HEK293 (cell line): Measurements from ENCODE around the gene MYL9.

Source experiments
- CTCF ChIA-PET: fragments of 350-600 bp; formaldehyde crosslinking; extraction: SDS; loops from one replicate; lab custom pipeline; 2021; ENCODE audit warnings: antibody characterized with exemption; lab: Yijun Ruan, JAX
- POLR2A ChIA-PET: fragments of 300-600 bp; formaldehyde crosslinking; extraction: SDS; loops from one replicate; lab custom pipeline; 2020; ENCODE audit warnings: antibody characterized with exemption, inconsistent platforms; lab: Yijun Ruan, JAX
- H3K27ac ChIP-seq: fragments of 200-500 bp; sonication (Bioruptor generic); 2 replicates; pipeline ENCODE4 v1.5.1; 2014; ENCODE audit warnings: low read depth, low read length, control low read depth, inconsistent platforms; ENCODE audit errors: extremely low read depth
- H3K36me3 ChIP-seq, 2 experiments: fragments of 200-500 bp in 1 of 2; sonication (Bioruptor generic) in 1 of 2; 1 replicate in 1 of 2; 2 replicates in 1 of 2; pipeline ENCODE4 v1.5.1; 2014 to 2017; ENCODE audit warnings: inconsistent platforms in 2 of 2, low read length in 2 of 2; ENCODE audit not compliant: control insufficient read depth in 2 of 2, insufficient read depth in 1 of 2
- H3K4me1 ChIP-seq: fragments of 200-500 bp; sonication (Bioruptor generic); 2 replicates; pipeline ENCODE4 v1.5.1; 2014; ENCODE audit warnings: mild to moderate bottlenecking, low read length, inconsistent platforms; ENCODE audit not compliant: control insufficient read depth, insufficient read depth
- H3K4me3 ChIP-seq: 2 replicates; pipeline ENCODE4 v1.5.1; 2011; ENCODE audit warnings: low read depth, mild to moderate bottlenecking, control low read depth, low read length, moderate library complexity
- H3K9me3 ChIP-seq: fragments of 200-500 bp; sonication (Bioruptor generic); 2 replicates; pipeline ENCODE4 v1.5.1; 2014; ENCODE audit warnings: low read depth, low read length, inconsistent platforms; ENCODE audit not compliant: control insufficient read depth, insufficient read depth
- BCL11A ChIP-seq: fragments of 450-650 bp; formaldehyde crosslinking; IDR thresholded peaks from 2 replicates; pipeline ENCODE4 v1.5.1; 2016; ENCODE audit warnings: low read depth, missing biosample characterization, missing genetic modification characterization
- EGR2 ChIP-seq: fragments of 450-650 bp; formaldehyde crosslinking; IDR thresholded peaks from 2 replicates; pipeline ENCODE4 v1.5.1; 2016; ENCODE audit warnings: low read depth, missing biosample characterization, missing genetic modification characterization
- GLI2 ChIP-seq: fragments of 450-650 bp; formaldehyde crosslinking; IDR thresholded peaks from 2 replicates; pipeline ENCODE4; 2017; ENCODE audit warnings: missing biosample characterization, missing genetic modification characterization, low read depth, borderline replicate concordance
- HOXD13 ChIP-seq: sonication (generic); formaldehyde crosslinking; IDR thresholded peaks from 2 replicates; pipeline ENCODE4 v1.8.0; 2022; ENCODE audit warnings: missing genetic modification reagents, borderline replicate concordance
- IKZF3 ChIP-seq: fragments of 450-650 bp; IDR thresholded peaks from 2 replicates; pipeline ENCODE4 v1.5.0; 2018; ENCODE audit warnings: missing biosample characterization, mild to moderate bottlenecking, missing genetic modification characterization, moderate library complexity
- OSR2 ChIP-seq: fragments of 450-650 bp; formaldehyde crosslinking; IDR thresholded peaks from 2 replicates; pipeline ENCODE4 v1.5.1; 2016; ENCODE audit warnings: missing biosample characterization, missing genetic modification characterization
- REPIN1 ChIP-seq: fragments of 450-650 bp; formaldehyde crosslinking; IDR thresholded peaks from 2 replicates; pipeline ENCODE4 v1.5.1; 2017; ENCODE audit warnings: missing biosample characterization, missing genetic modification characterization, low read depth
- SALL2 ChIP-seq: fragments of 450-650 bp; formaldehyde crosslinking; IDR thresholded peaks from 2 replicates; pipeline ENCODE4 v1.5.0; 2017; ENCODE audit warnings: missing biosample characterization, mild to moderate bottlenecking, missing genetic modification characterization, borderline replicate concordance
- SCRT1 ChIP-seq: fragments of 450-650 bp; formaldehyde crosslinking; IDR thresholded peaks from 2 replicates; pipeline ENCODE4 v1.5.1; 2016; ENCODE audit warnings: missing biosample characterization, missing genetic modification characterization, borderline replicate concordance
- ZBTB48 ChIP-seq: fragments of 450-650 bp; formaldehyde crosslinking; IDR thresholded peaks from 2 replicates; pipeline ENCODE4 v1.5.1; 2016; ENCODE audit warnings: missing biosample characterization, missing genetic modification characterization
- ZBTB7A ChIP-seq: fragments of 450-650 bp; formaldehyde crosslinking; IDR thresholded peaks from 2 replicates; pipeline ENCODE4 v1.5.1; 2016; ENCODE audit warnings: low read depth, missing biosample characterization, missing genetic modification characterization
- ZIC2 ChIP-seq: fragments of 450-650 bp; formaldehyde crosslinking; IDR thresholded peaks from 2 replicates; pipeline ENCODE4 v1.5.1; 2016; ENCODE audit warnings: missing biosample characterization, missing genetic modification characterization
- ZNF138 ChIP-seq: fragments of 450-650 bp; formaldehyde crosslinking; IDR thresholded peaks from 2 replicates; pipeline ENCODE4 v1.5.1; 2016; ENCODE audit warnings: missing biosample characterization, missing genetic modification characterization, borderline replicate concordance
- ZNF37A ChIP-seq: fragments of 450-650 bp; IDR thresholded peaks from 2 replicates; pipeline ENCODE4 v1.5.1; 2018; ENCODE audit warnings: missing biosample characterization, missing genetic modification characterization
- ZNF391 ChIP-seq: fragments of 450-650 bp; formaldehyde crosslinking; IDR thresholded peaks from 2 replicates; pipeline ENCODE4 v1.5.1; 2016; ENCODE audit warnings: low read depth, missing biosample characterization, missing genetic modification characterization, borderline replicate concordance
- ZNF501 ChIP-seq: fragments of 450-650 bp; formaldehyde crosslinking; IDR thresholded peaks from 2 replicates; pipeline ENCODE4 v1.5.1; 2016; ENCODE audit warnings: missing biosample characterization, missing genetic modification characterization
- ZNF529 ChIP-seq: fragments of 450-650 bp; formaldehyde crosslinking; IDR thresholded peaks from 2 replicates; pipeline ENCODE4 v1.5.1; 2017; ENCODE audit warnings: missing genetic modification characterization, missing biosample characterization; ENCODE audit not compliant: insufficient replicate concordance
- ZNF530 ChIP-seq: fragments of 450-650 bp; formaldehyde crosslinking; IDR thresholded peaks from 2 replicates; pipeline ENCODE4 v1.5.1; 2016; ENCODE audit warnings: low read depth, missing biosample characterization, missing genetic modification characterization
- ZNF558 ChIP-seq: fragments of 450-650 bp; formaldehyde crosslinking; IDR thresholded peaks from 2 replicates; pipeline ENCODE4 v1.5.1; 2016; ENCODE audit warnings: missing biosample characterization, missing genetic modification characterization
- ZNF768 ChIP-seq: fragments of 450-650 bp; formaldehyde crosslinking; IDR thresholded peaks from 2 replicates; pipeline ENCODE4 v1.5.1; 2018; ENCODE audit warnings: missing biosample characterization, mild to moderate bottlenecking, missing genetic modification characterization
- TF ChIP-seq, protein P1 (sequence below): fragments of 450-650 bp; formaldehyde crosslinking; IDR thresholded peaks from 2 replicates; pipeline ENCODE4 v1.5.1; 2017; ENCODE audit warnings: missing biosample characterization, mild to moderate bottlenecking, missing genetic modification characterization, moderate library complexity
- TF ChIP-seq, protein P2 (sequence below): sonication (generic); formaldehyde crosslinking; IDR thresholded peaks from 2 replicates; pipeline ENCODE4 v1.8.1; 2022; ENCODE audit warnings: mild to moderate bottlenecking, moderate library complexity, missing genetic modification reagents
- TF ChIP-seq, protein P3 (sequence below): fragments of 450-650 bp; formaldehyde crosslinking; IDR thresholded peaks from 2 replicates; pipeline ENCODE4 v1.5.1; 2016; ENCODE audit warnings: missing biosample characterization, missing genetic modification characterization

Gene MYL9

DNA sequence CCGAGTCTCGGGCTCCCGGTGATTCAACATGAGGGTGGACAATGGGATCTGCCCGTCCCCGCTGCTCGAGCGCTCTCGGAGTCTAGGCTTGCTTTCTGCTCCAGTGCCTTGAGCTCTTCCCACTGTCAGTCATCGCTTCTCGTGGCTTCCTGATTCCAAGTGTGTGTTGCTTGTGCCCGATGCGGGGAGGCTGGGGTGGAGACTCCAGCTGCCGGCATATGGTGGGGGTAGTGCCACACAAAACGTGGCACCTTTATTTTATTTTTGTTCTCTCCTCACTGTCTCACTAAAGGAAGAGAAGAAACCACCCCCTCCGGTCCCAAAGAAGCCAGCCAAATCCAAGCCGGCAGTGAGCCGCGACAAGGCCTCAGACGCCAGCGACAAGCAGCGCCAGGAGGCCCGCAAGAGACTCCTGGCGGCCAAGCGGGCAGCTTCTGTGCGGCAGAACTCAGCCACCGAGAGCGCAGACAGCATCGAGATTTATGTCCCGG is 14.8 kb upstream of the MYL9 start:
- Histone ChIP-seq H3K4me1 (no peaks in the 10 kb centered on the region), H3K4me3 (no peak overlapping the region), H3K36me3 (peaks cover 0 to 40% of the 10 kb centered on the region in 2 experiments; a peak in 2 of 3 replicates), H3K27ac (0 out of 2 replicates have a peak overlapping the region, but pooled peaks have one; percentile 9), H3K9me3 (no peaks in the 10 kb centered on the region)
- CTCF ChIA-PET = no interaction called here
- POLR2A ChIA-PET = no interaction called here
- TF ChIP-seq, protein P1, sequence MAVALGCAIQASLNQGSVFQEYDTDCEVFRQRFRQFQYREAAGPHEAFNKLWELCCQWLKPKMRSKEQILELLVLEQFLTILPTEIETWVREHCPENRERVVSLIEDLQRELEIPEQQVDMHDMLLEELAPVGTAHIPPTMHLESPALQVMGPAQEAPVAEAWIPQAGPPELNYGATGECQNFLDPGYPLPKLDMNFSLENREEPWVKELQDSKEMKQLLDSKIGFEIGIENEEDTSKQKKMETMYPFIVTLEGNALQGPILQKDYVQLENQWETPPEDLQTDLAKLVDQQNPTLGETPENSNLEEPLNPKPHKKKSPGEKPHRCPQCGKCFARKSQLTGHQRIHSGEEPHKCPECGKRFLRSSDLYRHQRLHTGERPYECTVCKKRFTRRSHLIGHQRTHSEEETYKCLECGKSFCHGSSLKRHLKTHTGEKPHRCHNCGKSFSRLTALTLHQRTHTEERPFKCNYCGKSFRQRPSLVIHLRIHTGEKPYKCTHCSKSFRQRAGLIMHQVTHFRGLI = no peak
- TF ChIP-seq ZNF391 (tag by site-specific recombination) (no peak), ZIC2 (no peak), OSR2 (tag by site-specific recombination) (no peak), BCL11A (tag by site-specific recombination) (no peak), ZBTB7A (tag by site-specific recombination) (no peak), SALL2 (tag by site-specific recombination) (no peak), HOXD13 (CRISPR knock-in tag) (no peak), EGR2 (no peak)
- TF ChIP-seq, protein P2, sequence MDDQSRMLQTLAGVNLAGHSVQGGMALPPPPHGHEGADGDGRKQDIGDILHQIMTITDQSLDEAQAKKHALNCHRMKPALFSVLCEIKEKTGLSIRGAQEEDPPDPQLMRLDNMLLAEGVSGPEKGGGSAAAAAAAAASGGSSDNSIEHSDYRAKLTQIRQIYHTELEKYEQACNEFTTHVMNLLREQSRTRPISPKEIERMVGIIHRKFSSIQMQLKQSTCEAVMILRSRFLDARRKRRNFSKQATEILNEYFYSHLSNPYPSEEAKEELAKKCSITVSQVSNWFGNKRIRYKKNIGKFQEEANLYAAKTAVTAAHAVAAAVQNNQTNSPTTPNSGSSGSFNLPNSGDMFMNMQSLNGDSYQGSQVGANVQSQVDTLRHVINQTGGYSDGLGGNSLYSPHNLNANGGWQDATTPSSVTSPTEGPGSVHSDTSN (CRISPR knock-in tag) = no peak
- TF ChIP-seq, protein P3, sequence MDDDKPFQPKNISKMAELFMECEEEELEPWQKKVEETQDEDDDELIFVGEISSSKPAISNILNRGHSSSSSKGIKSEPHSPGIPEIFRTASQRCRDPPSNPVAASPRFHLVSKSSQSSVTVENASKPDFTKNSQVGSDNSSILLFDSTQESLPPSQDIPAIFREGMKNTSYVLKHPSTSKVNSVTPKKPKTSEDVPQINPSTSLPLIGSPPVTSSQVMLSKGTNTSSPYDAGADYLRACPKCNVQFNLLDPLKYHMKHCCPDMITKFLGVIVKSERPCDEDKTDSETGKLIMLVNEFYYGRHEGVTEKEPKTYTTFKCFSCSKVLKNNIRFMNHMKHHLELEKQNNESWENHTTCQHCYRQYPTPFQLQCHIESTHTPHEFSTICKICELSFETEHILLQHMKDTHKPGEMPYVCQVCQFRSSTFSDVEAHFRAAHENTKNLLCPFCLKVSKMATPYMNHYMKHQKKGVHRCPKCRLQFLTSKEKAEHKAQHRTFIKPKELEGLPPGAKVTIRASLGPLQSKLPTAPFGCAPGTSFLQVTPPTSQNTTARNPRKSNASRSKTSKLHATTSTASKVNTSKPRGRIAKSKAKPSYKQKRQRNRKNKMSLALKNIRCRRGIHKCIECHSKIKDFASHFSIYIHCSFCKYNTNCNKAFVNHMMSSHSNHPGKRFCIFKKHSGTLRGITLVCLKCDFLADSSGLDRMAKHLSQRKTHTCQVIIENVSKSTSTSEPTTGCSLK (tag by site-specific recombination) = no peak

DNA sequence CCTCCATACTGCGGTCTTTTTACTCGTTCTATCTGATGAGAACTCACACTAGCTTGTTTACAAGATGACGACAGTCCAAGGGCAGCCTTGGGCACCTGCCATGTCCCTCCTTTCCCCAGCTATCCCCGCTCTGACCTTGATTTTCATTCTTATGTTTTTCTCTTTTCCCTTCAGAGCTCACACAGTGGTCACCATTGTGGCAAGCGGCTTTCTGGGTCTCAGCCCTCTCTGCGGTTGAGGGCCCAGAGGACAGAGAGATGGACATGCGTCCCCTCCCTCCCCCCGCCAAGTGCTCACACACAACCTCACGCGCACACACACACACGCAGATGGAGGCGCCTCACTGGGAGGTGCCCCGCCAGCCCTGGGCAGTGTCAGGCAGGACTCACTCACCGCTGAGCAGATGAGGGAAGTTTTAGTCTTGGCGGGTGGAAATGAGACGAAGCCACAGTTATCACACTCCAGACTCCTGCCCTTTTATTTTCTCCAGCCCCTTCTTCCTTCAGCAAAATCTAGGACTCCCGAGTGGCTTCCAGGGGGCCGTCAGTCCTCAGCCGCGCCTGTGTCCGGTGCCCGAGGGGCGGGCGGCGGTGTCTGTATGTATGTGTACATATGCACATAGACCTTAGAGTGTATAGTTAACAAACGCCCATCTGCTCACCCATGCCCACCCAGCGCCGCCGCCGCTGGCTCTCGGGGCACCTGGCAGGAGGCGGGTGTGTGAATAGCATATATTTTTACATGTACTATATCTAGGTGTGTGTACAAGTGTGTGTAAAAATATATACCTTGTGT is 13.8 kb upstream of the MYL9 start:
- peaks cover 0 to 40% of the 10 kb centered on the region in 2 experiments; a peak in 2 of 3 replicates for H3K36me3 ChIP-seq
- no peak overlapping the region for H3K4me3 ChIP-seq
- TF ChIP-seq IKZF3 (tag by site-specific recombination) (no peak), ZNF530 (tag by site-specific recombination) (no peak), ZNF138 (tag by site-specific recombination) (no peak), GLI2 (tag by site-specific recombination) (no peak), ZNF558 (no peak), ZNF529 (tag by site-specific recombination) (no peak), ZNF501 (no peak), ZBTB48 (tag by site-specific recombination) (no peak), ZNF768 (tag by site-specific recombination) (no peak), ZNF37A (tag by site-specific recombination) (no peak), REPIN1 (tag by site-specific recombination) (no peak), SCRT1 (no peak)
- H3K9me3 ChIP-seq = no peaks in the 10 kb centered on the region
- ChIA-PET POLR2A (no interaction called here), CTCF (no interaction called here)
- H3K4me1 ChIP-seq = no peaks in the 10 kb centered on the region
- H3K27ac ChIP-seq = no peak overlapping the region
